Left cardiac atrium (tissue), 4 donors: ENCODE measurements around the gene RALGAPA2. TPM values are rescaled to one million over a fixed set of nuclear protein-coding genes. Genes with fewer than 3 reads are reported as not detected.
"Not testable (repeated sequence)": the region's sequence is repeated elsewhere in the genome, so short reads cannot be mapped to it uniquely, and the experiment has no call there.

Experiments used
- ATAC-seq, 2 donors: fragments of 200-7000 bp; cut with Tn5 transposase; one replicate each; pipeline ENCODE4 v1.9.1; 2020; ENCODE audit warnings: mild to moderate bottlenecking in 2 of 2, moderate library complexity in 2 of 2
- DNase-seq: peaks from one replicate; pipeline ENCODE4 v3.0.0-alpha.2; 2020
- intact Hi-C, 2 donors: fragments of 100-400 bp; cut with DNase I; formaldehyde crosslinking; loops; one replicate each; pipeline versions ENCODE4 v1.14.1 to v1.15.1; 2022 to 2023
- total RNA-seq, 2 donors: library from RNA; stranded (reverse); fragmentation: NEBNext Ultra II Directional; extraction: Animal tissue kit (Norgen Biotek cat#: 25700); gene quantifications; one replicate each; pipeline ENCODE4 v1.2.1, GENCODE V29; 2021
- donor health status: DM: no; HTN: yes; CAD: no.
- donor health status: DM: no; HTN: yes; CAD: no; lungs with severe emphysema.
- donor health status: DM: yes; HTN: yes; CAD: no.
- donor health status: Dilated cardiomyopathy.

The RALGAPA2 gene
- total RNA-seq, 2 donors from 2014 or later, result 29.9 to 35.2 TPM

DNA sequence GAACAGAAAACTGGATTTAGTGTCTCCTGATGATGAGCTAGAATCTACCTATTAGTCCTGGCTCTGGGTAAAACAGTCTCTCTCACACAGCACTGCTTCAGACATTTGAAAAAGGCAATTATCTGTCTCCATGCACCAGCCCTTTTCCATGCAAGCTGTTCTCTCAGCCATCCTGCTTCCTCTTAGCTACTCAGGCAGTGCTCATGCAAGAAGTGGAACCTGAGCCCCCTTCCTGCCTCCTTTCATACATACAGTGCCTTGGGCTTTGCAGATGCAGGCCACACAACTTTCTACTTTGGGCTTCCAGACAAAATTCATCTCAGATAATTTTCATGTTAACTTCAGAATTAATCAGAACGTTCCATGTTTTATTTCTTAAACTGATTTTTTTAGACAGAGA, 151.3 kb downstream of the RALGAPA2 start:
- ATAC-seq (no peak), DNase-seq (no peak)
- intact Hi-C loops, result loop anchor here in 1 of 2 donors (10.0 kb wide), 1 partner anchor 196 kb away; the partner anchor contains the start of gene INSM1

GRCh38 chr20:20557406-20557805, 155.0 kb downstream of the RALGAPA2 start:
- ATAC-seq (no peak), DNase-seq (no peak)
- intact Hi-C loops, result no loop called here

GRCh38 chr20:20555838-20556237, 156.6 kb downstream of the RALGAPA2 start:
- no peak for ATAC-seq
- no peak for DNase-seq
- intact Hi-C loops, result no loop called here

GRCh38 chr20:20554951-20555350, 157.5 kb downstream of the RALGAPA2 start:
- no peak for DNase-seq
- no peak for ATAC-seq
- intact Hi-C loops, result no loop called here

GRCh38 chr20:20553541-20553940, 158.9 kb downstream of the RALGAPA2 start:
- intact Hi-C loops, result no loop called here
- DNase-seq, result no peak
- ATAC-seq, result no peak

DNA sequence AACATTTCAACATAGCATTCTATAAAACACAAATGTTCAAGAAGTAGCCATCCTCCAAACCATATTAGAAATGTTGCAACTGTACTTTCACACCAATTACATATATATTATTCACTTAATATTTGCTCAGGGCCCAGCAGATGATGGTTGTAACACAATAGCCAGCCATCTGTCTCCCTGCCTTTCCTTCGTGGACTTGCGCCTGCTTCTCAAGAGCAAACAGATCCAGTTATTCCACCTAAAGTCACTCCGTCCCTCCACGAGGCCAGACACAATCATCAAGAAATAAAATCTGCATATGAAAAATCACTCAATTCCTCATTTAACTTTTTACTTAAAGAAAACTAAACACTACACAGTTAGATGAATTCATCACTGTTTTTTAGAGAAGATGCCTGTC, 160.4 kb downstream of the RALGAPA2 start:
- ATAC-seq (no peak), DNase-seq (no peak)
- intact Hi-C loops, result no loop called here

- intact Hi-C loops, result no loop called here
- DNase-seq (no peak), ATAC-seq (no peak)
Measured at GRCh38 chr20:20551409-20551808, 161.0 kb downstream of the RALGAPA2 start.

- intact Hi-C loops, result no loop called here
Measured at GRCh38 chr20:20549704-20550103, 162.7 kb downstream of the RALGAPA2 start.

DNA sequence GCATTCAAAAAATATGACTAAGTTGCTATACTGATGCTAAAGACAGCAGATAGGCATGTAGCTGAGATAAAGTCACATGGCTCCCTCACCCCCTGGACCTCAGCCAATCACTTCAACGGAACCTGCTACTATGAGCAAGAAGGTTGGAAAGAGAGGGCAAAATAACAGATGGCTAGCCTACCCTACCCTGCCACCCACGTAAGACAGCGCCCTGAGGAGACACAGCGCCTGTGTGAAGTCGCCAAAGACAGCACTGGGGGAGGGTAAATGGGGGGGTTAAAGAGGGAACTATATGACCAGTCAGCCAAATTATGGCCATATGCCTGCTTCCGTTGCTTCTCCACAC, 163.2 kb downstream of the RALGAPA2 start:
- intact Hi-C loops, result no loop called here
- DNase-seq (no peak), ATAC-seq (peak in 1 of 2 donors; percentile 41)

More at GRCh38 chr20:20549704-20550103, 162.7 kb downstream of the RALGAPA2 start:
- ATAC-seq (peak in 1 of 2 donors; percentile 53), DNase-seq (no peak)

GRCh38 chr20:20548527-20549266, 163.7 kb downstream of the RALGAPA2 start:
- intact Hi-C loops, result no loop called here
- ATAC-seq, result no peak
- DNase-seq, result no peak

DNA sequence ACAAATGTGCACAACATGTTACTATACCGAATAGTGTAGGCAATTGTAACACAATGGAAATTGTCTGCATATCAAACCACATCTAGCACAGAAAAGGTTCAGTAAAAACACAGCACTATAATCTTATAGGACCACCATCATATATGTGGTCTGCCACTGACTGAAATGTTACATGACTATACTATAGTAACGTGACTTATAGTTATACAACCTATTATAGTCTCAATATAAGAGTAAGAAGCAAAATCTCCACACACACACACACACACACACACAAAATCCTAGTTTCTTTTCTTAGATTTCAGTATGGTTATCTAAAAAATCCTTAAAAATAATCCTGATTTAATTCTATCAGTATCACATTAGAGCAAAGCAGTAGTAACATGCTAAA, 164.6 kb downstream of the RALGAPA2 start:
- no peak for ATAC-seq
- DNase-seq, result no peak
- intact Hi-C loops, result no loop called here

DNA sequence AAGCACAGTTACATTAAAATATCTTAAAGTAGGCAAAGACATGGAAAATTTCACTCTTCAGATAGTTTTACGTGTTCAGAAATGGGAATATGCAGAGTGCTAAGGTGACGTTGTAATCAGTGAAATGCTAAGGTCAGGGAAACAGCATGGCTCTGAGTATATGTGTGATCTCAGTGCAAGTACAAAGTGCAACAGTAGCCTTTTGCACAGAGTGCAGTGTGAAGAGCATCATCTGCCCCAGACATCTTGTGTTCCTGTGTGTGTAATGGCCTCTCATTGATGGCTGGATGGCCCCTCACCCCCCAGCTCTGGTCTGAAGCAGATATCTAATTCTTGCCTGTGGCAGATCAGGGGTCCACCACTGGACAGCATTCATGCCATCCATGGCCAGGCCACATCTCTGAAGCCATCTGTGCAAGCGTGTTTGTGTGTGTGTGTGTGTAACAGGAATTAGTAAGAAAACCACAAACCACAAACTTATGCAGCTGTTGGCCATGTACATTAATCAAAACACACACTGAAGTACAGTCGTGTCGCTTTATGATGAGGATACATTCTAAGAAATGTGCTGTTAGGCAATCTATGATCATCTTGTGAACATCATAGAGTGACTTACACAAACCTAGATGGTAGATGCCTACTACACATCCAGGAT, 165.1 kb downstream of the RALGAPA2 start:
- no peak for ATAC-seq
- intact Hi-C loops, result no loop called here
- DNase-seq, result no peak

DNA sequence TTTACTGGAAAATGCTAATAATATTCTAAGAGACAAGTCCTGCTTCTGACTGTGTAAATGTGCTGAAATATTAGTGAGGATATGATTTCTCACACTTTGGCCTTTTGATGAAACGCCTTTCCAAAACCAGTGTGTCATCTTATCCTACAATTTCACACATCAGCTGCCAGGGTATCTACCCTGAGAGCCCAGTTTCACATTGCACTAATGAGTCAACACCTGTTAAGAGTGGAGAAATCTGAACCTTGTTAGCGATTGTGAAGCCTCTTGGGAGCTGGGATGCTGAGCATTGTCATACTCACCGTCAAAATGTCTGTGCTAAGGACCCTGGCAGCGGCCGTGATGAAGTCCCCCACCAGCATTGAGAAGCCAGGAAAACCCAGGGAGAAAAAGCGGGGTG, 166.0 kb downstream of the RALGAPA2 start:
- peak; percentile 74 to 86 for ATAC-seq
- intact Hi-C loops, result no loop called here

GRCh38 chr20:20543348-20543747, 169.1 kb downstream of the RALGAPA2 start:
- ATAC-seq, DNase-seq, intact Hi-C loops: not testable (repeated sequence)

More for the DNA sequence above, 166.0 kb downstream of the RALGAPA2 start:
- no peak for DNase-seq

DNA sequence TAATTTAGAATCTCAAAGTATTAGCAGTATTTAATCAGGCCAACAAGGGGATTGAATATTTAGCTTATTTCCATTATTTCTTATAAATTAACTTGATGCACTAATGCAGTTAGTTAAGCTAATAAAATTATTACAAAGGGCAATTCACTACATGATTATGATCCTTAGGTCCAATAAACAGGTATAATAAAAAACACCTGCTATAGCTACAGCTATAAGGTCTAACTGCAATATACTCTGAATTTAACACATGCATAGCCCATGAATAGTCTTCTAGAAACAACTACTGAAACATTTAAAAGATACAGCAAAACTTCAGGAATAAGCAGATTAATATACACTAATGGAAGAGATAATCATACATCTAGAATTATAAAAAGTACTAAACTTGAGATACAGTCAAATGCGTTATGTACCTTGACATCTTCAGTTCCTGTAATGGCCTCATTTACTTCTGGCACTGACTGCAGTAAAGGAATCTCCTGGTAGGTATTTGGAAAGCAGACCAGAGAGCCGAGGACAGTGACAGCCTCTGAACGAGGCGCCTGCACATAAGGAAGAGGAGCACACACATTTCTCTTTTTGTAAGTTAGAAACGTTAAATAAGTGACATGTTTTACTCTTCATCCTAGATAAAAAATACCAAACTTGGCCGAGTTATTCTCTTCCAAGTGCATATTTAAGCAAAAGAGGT, 176.1 kb downstream of the RALGAPA2 start:
- DNase-seq, result no peak
- no peak for ATAC-seq
- intact Hi-C loops, result no loop called here

DNA sequence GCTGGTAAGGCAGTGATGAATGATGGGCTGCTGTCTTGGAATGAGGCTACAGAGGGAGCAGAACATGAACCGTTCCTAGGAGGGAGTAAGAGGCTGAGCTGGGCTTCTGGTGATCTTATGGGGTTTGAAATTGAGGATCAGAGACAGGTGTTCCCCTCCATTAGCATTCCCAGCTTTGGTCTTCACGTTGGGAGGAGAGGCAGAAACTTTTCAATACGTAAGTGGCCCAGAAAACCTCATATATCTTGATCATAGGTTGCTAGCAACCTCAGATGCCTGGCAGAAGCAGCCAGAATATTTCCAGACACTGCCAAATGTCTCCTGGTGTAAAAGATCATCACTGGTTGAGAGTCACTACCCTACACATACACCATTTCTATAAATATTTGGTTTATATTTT, 177.4 kb downstream of the RALGAPA2 start:
- ATAC-seq (no peak), DNase-seq (no peak)
- intact Hi-C loops, result no loop called here

DNA sequence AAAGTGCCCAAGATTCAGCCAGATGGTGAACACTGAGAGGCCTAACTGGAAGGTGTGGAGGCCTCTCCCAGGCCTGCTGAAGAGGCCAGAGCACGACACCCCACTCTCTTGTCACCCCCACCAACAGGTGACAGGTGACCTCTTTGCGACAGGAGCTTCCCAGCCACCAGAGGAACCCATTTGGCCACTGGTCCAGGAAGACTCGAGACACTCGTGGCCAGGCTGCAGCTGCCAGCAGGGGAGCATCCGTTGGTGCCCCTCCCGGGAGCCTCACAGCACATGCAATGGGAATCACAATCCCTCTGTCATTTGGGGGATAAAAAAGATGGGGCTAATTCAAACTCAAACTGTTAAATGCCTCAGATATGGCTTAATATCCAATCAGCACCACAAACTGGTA, 181.2 kb downstream of the RALGAPA2 start:
- ATAC-seq (no peak), DNase-seq (no peak)
- intact Hi-C loops, result no loop called here

DNA sequence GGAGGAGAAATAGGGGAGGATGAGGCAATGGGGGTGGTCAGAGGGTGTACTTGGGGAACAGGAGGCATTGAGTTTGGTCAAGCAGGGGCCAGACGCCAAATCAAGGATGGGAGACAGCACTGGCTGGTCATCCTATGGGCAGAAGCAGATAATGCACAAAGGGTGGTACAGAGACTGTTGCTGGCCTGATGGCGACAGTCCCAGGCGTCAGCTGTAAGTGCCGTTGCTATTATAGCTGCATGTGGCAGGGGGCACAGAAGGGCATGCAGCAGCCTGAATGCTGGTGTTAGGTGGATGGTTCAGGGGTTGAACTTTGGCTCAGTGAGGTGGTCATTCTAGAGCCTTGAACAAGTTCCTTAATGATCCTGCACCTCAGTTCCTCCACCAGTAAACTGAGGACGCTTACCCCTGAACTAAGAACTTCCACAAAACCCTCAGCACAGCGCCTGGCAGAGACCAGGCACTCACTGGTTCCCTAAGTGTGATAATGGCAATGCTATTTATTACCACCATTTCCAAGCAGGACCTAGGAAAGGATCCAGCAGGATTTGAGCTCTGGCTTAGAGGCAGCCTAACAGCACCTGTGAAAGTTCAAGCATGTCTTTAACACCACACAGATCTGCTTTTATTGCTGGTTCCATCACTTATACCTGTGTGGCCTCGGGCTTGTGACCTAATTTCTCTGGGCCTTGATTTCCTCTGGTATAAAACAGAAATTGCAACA, 181.9 kb downstream of the RALGAPA2 start:
- ATAC-seq, result no peak
- intact Hi-C loops, result no loop called here
- DNase-seq, result no peak

- DNase-seq, result no peak
- no peak for ATAC-seq
- intact Hi-C loops, result no loop called here
Measured at GRCh38 chr20:20529597-20529996, 182.8 kb downstream of the RALGAPA2 start.

- no peak for DNase-seq
- no peak for ATAC-seq
- intact Hi-C loops, result no loop called here
Measured at GRCh38 chr20:20528861-20529260, 183.6 kb downstream of the RALGAPA2 start.
